GM21367 (cell line): ENCODE results near the gene SAMM50.

ENCODE experiments used
- ATAC-seq: cut with Tn5 transposase; IDR thresholded peaks from one replicate; pipeline ENCODE4 v1.9.1; 2021; ENCODE audit not compliant: unreplicated experiment

The SAMM50 gene

DNA sequence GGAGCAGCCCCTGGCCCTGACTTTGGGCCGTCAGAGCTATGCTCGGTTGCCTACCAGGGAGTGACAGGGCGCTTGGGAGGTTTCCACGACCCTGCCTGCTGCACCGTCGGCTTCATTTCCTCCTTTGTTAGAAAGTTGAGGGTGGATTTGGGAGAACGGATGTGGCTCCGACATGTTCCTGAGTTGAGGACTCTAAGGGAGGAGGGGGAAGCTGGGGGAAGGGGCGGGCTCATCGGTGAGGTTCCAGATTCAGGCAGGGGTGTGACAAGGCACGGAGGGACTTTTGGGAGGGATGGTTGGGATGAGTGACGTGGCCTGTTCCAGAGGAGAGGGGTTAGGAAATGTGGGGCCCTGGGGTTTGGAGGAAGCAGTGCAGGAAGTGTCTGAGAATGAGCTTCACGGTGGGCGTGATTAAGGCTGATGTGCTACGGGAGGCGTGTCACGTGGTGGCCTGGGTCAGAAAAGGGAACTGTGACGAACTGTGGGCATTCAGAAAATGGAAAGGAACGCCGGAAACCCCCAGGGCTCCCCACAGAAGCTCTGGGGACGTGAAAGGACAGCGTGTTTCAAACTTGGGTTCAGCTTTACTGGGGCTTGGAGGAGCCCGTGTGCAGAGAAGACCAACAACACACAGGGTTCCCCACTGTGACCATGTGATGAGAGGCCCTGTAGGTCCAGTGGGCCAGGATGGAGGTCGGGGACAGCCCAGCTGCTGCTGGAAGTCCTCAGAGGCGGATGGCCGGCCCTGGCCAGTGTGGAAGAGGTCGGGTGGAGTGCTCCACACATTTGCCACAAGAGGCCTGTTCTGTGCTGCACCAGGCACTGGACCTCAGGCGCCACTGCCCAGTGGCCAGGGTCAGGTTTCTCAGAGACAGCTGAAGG lies 71.6 kb downstream of the SAMM50 start:
- no peak for ATAC-seq

DNA sequence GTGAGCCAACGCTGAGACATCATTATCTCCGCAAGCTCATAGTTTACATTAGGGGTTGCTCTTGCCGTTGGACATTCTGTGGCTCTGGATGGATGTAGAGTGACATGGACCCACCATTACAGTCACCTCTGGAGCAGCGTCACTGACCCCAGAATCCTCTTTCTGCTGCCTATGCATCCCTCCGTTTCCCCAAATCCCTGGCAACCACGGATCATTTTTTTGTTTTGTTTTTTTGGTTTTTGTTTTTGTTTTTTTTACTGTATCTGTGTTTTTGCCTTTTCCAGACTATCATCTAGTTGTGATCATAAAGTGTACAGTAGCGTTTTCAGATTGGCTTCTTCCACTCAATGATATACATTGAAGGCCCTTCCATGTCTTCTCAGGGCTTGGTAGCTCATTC lies 72.8 kb downstream of the SAMM50 start:
- ATAC-seq, result no peak

DNA sequence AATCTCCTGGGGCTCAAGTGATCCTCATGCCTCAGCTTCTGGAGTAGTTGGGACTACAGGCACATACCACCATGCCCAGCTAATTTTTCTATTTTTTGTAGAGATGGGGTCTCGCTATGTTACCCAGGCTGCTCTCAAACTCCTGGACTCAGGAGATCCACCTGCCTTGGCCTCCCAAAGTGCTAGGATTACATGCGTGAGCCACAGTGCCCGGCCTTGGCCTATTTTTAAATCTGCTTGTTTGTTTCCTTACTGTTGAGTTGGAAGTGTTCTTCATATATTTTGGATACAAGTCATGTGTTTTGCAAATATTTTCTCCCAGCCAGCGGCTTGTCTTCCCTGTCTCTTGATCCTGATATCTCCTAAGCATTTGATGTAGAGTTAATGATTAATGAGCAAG lies 73.8 kb downstream of the SAMM50 start:
- no peak for ATAC-seq

DNA sequence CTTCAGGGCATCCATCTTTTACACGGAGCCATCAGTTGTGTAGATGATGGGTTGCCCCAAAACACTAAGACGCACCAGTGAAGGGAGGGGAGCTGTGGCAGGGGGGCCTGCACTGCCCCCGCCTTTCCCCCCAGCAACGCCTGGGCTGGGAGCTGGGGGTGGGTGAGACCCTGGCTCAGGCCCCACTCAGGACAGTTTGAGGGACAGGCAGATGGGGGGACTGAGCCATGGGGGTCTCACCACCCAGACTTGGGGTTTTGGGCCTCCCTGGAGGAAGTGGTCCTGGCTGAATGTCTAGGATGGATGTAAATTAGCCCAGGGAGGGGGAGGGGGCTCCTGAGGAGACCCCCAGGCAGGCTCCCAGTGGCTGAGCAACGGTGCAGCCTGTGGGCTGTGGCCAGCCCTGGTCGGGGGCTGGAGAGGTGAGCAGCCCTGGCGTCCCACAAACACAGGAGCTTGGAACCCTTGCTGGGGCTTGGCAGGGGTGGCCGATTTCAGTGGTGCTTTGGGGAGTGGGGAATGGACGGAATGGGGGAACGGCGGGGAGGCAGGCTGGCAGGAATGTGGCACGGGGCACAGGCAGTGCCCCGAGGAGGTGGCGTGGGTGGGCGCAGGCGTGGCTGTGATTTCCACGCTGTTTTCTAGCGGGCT lies 74.9 kb downstream of the SAMM50 start:
- ATAC-seq, result no peak

DNA sequence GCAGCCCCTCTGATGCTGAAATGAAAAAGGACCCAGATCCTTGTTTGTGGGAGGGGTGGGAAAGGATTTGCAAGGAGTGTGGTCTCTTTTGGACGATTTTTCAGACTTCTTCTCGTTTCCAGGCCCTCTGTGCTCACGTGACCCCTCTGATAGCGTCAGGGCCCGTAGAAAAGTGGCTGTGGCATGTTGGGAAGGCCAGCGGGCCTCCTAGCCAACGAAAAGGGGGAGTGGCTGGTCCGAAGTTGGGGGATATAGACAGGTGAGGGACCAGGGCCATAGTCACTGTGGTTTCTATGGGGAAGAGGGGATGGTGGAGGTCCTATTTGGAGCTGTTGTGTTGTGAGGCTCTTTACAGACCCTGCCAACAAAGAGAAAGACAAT lies 75.5 kb downstream of the SAMM50 start:
- ATAC-seq, result no peak

DNA sequence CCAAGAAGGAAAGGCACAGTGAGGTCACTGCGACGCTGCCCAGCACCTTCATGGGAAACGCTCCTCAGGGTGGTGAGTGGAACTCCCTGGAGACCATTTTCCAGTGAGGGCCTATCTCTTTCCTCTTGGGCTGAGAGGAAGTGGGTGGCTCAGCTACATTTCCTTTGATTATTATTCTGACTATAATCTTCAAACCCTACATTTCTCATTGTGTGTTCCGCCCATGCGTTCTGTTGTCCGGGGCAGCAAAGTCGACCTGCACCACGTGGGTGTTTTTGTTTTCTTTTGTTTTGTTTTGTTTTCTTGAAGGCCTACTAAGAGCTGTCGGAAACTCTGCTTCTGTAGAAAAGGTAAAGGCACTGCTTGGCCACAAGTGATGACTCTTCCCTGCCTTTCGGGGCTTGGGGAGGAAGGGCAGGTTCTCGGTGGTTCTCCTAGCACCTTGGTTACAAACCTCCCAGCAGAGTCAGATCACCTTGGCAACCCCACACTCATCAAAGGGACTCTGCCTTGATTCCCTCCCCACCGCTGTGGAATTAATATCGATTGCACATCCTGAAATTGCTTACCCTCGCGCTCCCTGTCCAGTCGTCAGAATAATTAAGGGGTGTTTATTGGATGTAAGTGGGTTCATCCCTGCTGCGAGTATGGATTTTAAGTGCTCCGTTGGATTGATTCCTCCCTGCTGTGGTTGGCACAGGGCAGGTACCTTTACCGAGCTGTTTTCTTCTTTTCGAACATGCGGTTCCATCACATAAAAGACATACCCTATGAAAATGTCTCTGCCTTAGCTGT lies 76.1 kb downstream of the SAMM50 start:
- ATAC-seq, result no peak

DNA sequence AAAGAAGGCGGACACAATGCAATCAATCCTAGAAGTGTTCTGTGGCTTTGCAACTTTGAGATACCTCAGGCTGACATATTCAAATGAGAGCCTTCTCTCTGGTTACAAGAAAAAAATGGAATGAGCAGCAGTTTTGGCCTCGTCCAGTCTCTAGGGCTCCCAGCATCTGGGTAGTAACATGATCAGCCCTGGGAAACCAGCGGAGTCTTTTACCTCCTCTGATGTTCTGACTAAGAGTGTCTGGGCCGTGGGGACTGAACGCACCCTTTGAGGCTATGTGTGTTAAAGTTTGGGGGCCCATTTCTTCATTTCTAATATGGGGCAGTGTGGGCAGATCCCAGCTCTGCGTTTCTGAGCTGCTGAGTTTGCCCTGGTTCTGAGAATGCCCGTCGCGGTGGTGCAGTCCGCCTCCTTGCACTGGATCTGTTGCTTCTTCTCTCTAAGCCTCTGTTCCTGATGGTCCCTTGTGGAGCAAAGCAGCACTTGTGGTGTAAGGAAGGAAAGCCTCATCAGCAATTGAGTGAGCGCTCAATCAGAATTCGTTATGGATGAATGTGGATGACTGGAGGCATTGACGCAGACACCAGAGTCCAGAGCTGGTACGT lies 77.0 kb downstream of the SAMM50 start:
- no peak for ATAC-seq

DNA sequence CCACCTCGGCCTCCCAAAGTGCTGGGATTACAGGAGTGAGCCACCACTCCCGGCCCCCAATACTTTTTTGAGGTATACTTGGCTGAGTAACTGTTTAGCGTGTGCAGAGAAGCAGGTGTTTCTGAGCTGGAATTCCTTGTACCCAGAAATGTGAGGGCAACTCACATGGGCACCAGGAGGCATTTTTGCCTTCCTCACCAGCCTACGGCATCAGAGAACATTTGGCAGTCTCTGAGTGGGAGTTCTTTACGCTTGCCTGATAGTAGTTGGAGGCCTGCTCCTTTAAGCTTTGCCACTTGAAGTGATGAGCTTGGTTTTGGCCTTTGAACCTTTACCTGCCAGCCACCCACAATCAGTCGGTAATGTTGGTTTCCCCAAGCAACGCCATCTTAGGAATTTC lies 78.0 kb downstream of the SAMM50 start:
- no peak for ATAC-seq

DNA sequence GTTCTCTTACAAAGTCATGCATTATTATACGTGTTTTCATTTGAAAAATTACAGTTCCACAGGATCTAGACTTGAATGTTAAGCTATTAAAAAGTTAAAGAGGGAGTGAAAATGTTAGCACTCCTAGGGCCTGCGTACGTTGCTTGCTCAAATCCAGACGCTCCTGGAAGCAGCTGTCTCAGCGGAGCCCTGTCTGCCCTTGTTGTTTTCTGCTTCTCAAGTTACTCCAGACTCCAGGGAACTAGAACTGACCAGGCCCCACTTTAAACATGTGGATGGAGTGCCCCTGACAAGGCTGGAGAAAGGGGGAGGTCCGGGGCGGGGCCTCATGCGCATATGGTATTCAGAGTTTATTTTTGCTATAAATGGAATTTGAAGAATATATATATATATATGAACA lies 78.5 kb downstream of the SAMM50 start:
- ATAC-seq, result no peak

DNA sequence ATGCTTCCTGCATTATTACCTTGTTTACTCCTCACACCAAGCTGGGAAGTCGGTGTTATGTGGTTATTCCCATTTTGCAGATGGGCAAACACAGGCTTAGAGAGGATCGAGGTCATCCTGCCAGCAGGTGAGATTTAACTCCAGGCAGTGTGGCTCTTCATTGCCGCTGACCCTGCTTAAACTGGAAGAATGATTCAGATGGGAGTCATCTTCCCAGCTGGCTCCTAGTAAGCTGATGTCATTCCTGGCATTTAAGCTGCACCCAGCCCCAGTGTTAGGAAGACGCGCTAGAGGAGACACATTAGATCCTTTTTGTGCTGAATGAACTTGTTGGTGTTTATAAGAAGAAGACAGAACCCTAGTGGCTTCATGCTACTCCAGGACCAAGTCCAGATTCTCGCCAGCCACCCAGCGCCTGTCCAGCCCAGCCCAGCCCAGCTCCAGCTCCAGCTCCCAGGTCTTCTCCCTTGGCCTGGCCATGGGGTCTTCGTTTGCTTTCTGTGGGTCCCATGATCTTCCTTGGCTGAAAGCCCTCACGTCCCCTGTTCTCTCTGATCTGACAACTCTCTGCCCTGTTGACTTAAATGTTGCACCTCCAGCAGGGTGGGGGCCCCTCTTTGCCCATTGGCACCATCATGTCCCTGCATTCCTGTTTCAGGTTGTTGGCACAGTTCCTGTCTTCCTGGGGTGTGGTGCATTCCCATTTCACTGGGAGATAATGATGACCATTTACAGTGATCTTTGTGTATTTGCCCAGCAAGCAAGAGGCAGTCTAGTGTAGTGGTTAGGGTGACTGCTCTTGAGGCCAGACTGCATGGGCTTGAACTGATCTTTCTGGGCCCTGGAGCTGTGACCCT lies 82.5 kb downstream of the SAMM50 start:
- no peak for ATAC-seq

DNA sequence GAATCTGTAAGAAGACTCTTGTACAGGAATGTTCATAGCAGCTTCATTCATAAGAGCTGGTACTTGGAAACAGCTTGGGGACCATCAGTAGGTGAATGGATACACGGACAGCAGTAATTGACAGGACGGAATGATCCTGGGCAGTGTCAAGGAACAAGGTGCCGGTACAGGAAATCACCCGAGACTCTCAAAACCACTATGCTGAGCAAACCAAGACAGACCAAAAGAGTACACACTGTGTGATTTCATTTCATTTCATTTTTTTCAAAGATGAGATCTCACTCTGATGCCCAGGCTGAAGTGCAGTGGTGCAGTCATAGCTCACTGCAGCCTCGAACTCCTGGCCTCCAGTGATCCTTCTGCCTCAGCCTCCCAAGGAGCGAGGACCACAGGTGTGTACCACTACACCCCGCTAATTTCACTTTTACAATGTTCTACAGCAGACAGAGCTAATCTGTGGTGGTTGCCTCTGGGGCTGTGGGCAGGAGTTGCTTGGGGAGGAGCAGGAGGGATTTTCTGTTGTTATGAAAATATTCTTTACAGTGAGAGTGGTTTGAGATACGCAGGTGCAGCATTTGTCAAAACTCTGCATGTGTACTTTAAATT lies 84.4 kb downstream of the SAMM50 start:
- ATAC-seq, result no peak

DNA sequence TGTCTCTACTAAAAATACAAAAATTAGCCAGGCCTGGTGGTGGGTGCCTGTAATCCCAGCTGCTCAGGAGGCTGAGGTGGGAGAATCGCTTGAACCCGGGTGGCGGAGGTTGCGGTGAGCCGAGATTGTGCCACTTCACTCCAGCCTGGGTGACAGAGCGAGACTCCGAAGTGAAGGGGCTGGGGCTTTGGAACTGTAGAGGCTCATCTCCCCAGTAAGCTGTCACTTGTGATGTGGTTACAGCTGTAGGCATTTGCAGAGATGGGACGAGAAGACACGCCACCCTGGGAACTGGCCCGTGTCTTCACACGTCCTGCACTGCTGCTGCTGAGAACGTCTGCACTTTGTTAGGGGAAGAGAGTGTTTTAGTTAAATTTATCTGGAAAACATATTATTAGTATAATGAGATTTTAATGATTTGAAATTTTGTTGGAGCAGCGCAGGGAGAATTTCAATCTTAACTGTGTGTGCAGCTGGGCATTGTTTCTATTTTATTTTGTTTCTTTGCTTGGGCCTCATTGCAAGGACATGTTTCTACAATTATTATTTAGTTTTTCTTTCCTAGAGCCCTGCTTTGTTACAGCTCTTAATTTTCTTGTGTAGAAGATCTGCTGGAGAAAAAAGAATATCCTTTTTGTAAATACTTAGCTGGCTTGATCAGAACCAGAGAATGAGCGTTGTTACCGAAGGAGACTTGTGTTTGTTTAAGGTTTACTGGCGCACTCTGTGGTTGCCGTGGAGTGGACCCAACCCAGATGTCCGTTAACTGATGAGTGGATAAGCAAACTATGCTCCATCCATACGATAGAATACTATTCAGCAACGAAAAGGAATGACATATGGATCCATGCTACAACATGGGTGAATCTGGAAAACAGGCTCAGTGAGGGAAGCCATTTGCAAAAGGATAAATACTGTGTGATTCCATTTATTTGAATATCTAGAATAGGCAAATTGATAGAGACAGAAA lies 87.3 kb downstream of the SAMM50 start:
- peak; percentile 62 for ATAC-seq

DNA sequence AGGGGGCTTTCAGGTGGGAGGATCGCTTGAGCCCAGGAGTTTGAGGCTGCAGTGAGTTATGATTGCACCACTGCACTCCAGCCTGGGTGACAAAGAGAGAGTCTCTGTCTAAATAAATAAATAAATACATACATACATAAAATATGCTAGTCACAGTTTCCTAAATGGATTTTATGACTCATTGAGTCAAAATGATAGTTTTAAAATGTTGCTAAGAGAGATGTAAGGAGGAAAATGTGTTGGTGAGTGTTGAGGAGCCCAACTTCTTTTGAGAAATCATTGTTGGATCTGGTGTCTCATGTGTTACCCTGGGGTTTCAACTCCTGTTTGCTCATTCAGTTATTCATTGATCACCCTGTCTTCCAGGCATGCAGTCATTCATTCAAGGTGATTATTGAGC lies 89.9 kb downstream of the SAMM50 start:
- ATAC-seq, result no peak
